GM23248 (cell line): Measurements from ENCODE around the gene F10. TPM values are rescaled to one million over a fixed set of nuclear protein-coding genes. Genes with fewer than 3 reads are reported as not detected.
"Not testable (repeated sequence)": the region's sequence is repeated elsewhere in the genome, so short reads cannot be mapped to it uniquely, and the experiment has no call there.

ENCODE experiments used
- DNase-seq: peaks from one replicate; pipeline ENCODE4 v3.0.0-alpha.2; 2015
- H2AFZ ChIP-seq: fragments of 200-600 bp; sonication (generic); 2 replicates; pipeline ENCODE4 v1.6.1; 2016; ENCODE audit warnings: antibody characterized with exemption
- H3F3A ChIP-seq: fragments of 200-600 bp; sonication (generic); 2 replicates; pipeline ENCODE4 v1.6.1; 2016; ENCODE audit warnings: mild to moderate bottlenecking, antibody characterized with exemption, mixed run types; ENCODE audit not compliant: insufficient read depth
- H3K27ac ChIP-seq: fragments of 200-600 bp; sonication (generic); 2 replicates; pipeline ENCODE4 v1.5.1; 2016; ENCODE audit warnings: mild to moderate bottlenecking
- H3K27me3 ChIP-seq: fragments of 200-600 bp; sonication (generic); replicated peaks from 2 replicates; pipeline ENCODE4 v1.6.1; 2016; ENCODE audit warnings: mild to moderate bottlenecking; ENCODE audit not compliant: insufficient read depth
- H3K36me3 ChIP-seq: fragments of 200-600 bp; sonication (generic); 2 replicates; pipeline ENCODE4 v1.6.1; 2016; ENCODE audit warnings: low read depth, mild to moderate bottlenecking
- H3K4me1 ChIP-seq: fragments of 200-600 bp; sonication (generic); 2 replicates; pipeline ENCODE4 v1.6.1; 2016; ENCODE audit warnings: mild to moderate bottlenecking; ENCODE audit not compliant: insufficient read depth
- H3K4me2 ChIP-seq: fragments of 200-600 bp; sonication (generic); one replicate; pipeline ENCODE4 v1.6.1; 2016; ENCODE audit warnings: mild to moderate bottlenecking; ENCODE audit not compliant: unreplicated experiment
- H3K4me3 ChIP-seq: fragments of 200-600 bp; sonication (generic); 2 replicates; pipeline ENCODE4 v1.5.1; 2016; ENCODE audit warnings: mild to moderate bottlenecking
- H3K79me2 ChIP-seq: fragments of 200-600 bp; sonication (generic); 2 replicates; pipeline ENCODE4 v1.6.1; 2016; ENCODE audit warnings: mild to moderate bottlenecking; ENCODE audit not compliant: insufficient read depth
- H3K9ac ChIP-seq: fragments of 200-600 bp; sonication (generic); 2 replicates; pipeline ENCODE4 v1.6.1; 2016; ENCODE audit warnings: mild to moderate bottlenecking
- H3K9me2 ChIP-seq: fragments of 200-600 bp; sonication (generic); 2 replicates; pipeline ENCODE4 v1.6.1; 2016; ENCODE audit warnings: mixed run types, mild to moderate bottlenecking, moderate library complexity; ENCODE audit not compliant: insufficient read depth
- H3K9me3 ChIP-seq: fragments of 200-600 bp; sonication (generic); one replicate; pipeline ENCODE4 v1.6.1; 2017; ENCODE audit warnings: low read depth
- H4K20me1 ChIP-seq: fragments of 200-600 bp; sonication (generic); 2 replicates; pipeline ENCODE4 v1.6.0; 2016; ENCODE audit not compliant: insufficient read depth
- EZH2 ChIP-seq: fragments of 200-600 bp; sonication (generic); IDR thresholded peaks from 2 replicates; pipeline ENCODE4 v1.6.1; 2018; ENCODE audit warnings: antibody characterized with exemption, mild to moderate bottlenecking; ENCODE audit not compliant: insufficient read depth, poor library complexity, severe bottlenecking
- EZH2phosphoT487 ChIP-seq: fragments of 200-600 bp; sonication (generic); IDR thresholded peaks from 2 replicates; pipeline ENCODE4 v1.6.1; 2018; ENCODE audit warnings: antibody characterized with exemption, moderate library complexity, mild to moderate bottlenecking, low read depth; ENCODE audit not compliant: insufficient read depth
- WGBS, 2 experiments: methylation state at CpG; one replicate each; pipeline ENCODE4 v1.1.6; 2015 to 2017; ENCODE audit warnings: low lambda C conversion rate in 2 of 2, low coverage in 1 of 2; ENCODE audit errors: missing lambda C conversion rate in 2 of 2; 5-methylcytosine and 5-hydroxymethylcytosine counted together
- in situ Hi-C: fragments of 300-500 bp; cut with MboI; formaldehyde crosslinking; loops from 2 replicates; pipeline ENCODE4 v1.15.0; 2020
- polyA plus RNA-seq: library from polyadenylated mRNA; unstranded; fragments of >200 nt; fragmentation: Nextera tagmentation; extraction: Ambion mirVana; gene quantifications from 2 replicates; pipeline ENCODE4 v1.2.1, GENCODE V29; 2016
- total RNA-seq: library from RNA; depleted of rRNA; stranded (reverse); fragments of >200 nt; shearing (Covaris generic); gene quantifications from 2 replicates; pipeline ENCODE4 v1.2.3, GENCODE V29; 2014

Gene F10
- total and polyA plus RNA-seq, 2 experiments from 2014 or later = 7.8 to 9.1 TPM

- Histone ChIP-seq H3K4me1 (no peaks in the 10 kb centered on the region), H2AFZ (no peak overlapping the region), H3K9me3 (no peaks in the 10 kb centered on the region), H3F3A (no peaks in the 10 kb centered on the region), H3K36me3 (no peaks in the 10 kb centered on the region), H3K9ac (no peak overlapping the region), H4K20me1 (no peaks in the 10 kb centered on the region), H3K9me2 (no peaks in the 10 kb centered on the region), H3K79me2 (no peaks in the 10 kb centered on the region), H3K4me3 (no peak overlapping the region), H3K27ac (no peak overlapping the region), H3K27me3 (peaks cover 9% of the 10 kb centered on the region; the same call in 1 of the 2 replicates), H3K4me2 (no peak overlapping the region)
- no peak for TF ChIP-seq EZH2
- no peak for TF ChIP-seq EZH2phosphoT487
- in situ Hi-C loops = no loop called here
- WGBS, 2 experiments = 32 to 35% methylated on average over 43 to 47 of the region's 49 CpGs
- DNase-seq = no peak
Observed at GRCh38 chr13:113110852-113111315, 11.7 kb upstream of the F10 start.

DNA sequence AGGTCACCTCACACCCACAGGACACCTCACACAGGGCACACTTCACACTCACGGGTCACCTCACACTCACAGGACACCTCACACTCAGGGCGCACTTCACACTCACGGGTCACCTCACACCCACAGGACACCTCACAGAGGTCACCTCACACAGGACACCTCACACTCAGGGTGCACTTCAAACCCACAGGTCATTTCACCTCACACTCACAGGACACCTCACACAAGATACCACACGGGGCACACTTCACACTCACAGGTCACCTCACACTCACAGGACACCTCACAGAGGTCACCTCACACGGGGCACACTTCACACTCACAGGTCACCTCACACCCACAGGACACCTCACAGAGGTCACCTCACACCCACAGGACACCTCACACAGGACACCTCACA, 10.8 kb upstream of the F10 start:
- H3K4me1 ChIP-seq, H2AFZ ChIP-seq, H3K9ac ChIP-seq, in situ Hi-C loops, H3K4me3 ChIP-seq, DNase-seq, H3K27me3 ChIP-seq, H4K20me1 ChIP-seq, H3K36me3 ChIP-seq, H3F3A ChIP-seq, H3K9me2 ChIP-seq, H3K9me3 ChIP-seq, H3K79me2 ChIP-seq, H3K4me2 ChIP-seq, H3K27ac ChIP-seq: not testable (repeated sequence)
- WGBS, 2 experiments = 68 to 71% methylated on average over 4 to 5 of the region's 5 CpGs

GRCh38 chr13:113112475-113112874, 10.1 kb upstream of the F10 start:
- H3K9ac ChIP-seq, H3K79me2 ChIP-seq, H2AFZ ChIP-seq, in situ Hi-C loops, H3K4me1 ChIP-seq, H3K27me3 ChIP-seq, H3F3A ChIP-seq, H3K4me3 ChIP-seq, H3K27ac ChIP-seq, DNase-seq, H3K9me3 ChIP-seq, H4K20me1 ChIP-seq, H3K36me3 ChIP-seq, H3K4me2 ChIP-seq, H3K9me2 ChIP-seq: not testable (repeated sequence)
- 68 to 86% methylated on average over 1 of the region's 1 CpG for WGBS, 2 experiments

- H3K4me2 ChIP-seq = no peak overlapping the region
- H2AFZ ChIP-seq = no peak overlapping the region
- DNase-seq = no peak
- WGBS, 2 experiments = 55 to 59% methylated on average over 9 of the region's 9 CpGs
- no peaks in the 10 kb centered on the region for H3K79me2 ChIP-seq
- no peak overlapping the region for H3K4me3 ChIP-seq
- no peaks in the 10 kb centered on the region for H3F3A ChIP-seq
- H3K9me2 ChIP-seq = no peaks in the 10 kb centered on the region
- H3K27ac ChIP-seq = no peak overlapping the region
- H3K4me1 ChIP-seq = no peaks in the 10 kb centered on the region
- H4K20me1 ChIP-seq = no peaks in the 10 kb centered on the region
- no peaks in the 10 kb centered on the region for H3K36me3 ChIP-seq
- in situ Hi-C loops = no loop called here
- TF ChIP-seq EZH2 = no peak
- TF ChIP-seq EZH2phosphoT487 = no peak
- peaks cover 9% of the 10 kb centered on the region; the same call in 1 of the 2 replicates for H3K27me3 ChIP-seq
- H3K9me3 ChIP-seq = no peaks in the 10 kb centered on the region
- no peak overlapping the region for H3K9ac ChIP-seq
Observed at GRCh38 chr13:113112893-113113845, 9.4 kb upstream of the F10 start.
